ENCODE measurements around the gene PNPLA7. TPM values are rescaled to one million over a fixed set of nuclear protein-coding genes. Genes with fewer than 3 reads are reported as not detected.
A peak's percentile ranks its signal among the peaks of the same experiment; 100 is the strongest.

Gene PNPLA7
- polyA plus RNA-seq, 1 of the 3 experiments (the other 2 are of a cell fraction): 0.99 TPM

DNA sequence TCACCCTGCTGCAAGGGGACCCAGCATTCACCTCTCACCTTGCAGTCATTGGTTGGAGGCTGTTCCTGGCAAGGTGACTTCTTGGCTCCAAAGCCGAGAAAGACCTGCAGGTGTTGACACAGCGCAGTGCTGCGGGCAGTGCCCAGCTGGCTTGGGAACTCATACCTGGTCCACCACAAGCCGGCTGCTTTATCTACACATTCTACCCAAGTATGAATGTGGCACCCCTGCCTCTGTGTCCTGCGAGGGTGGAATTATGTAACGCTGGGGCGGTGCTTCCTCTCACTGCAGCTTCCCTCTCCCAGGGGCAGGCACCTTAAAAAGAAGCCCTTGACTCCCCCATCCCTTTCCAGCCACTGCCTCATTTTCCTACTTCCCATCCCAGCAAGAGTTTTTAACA is 42.6 kb upstream of the PNPLA7 start:
- H3K9ac ChIP-seq: no peak overlapping the region
- H4K20me1 ChIP-seq (ENCODE audit: insufficient read depth): peaks cover 17% of the 10 kb centered on the region
- POLR2A ChIA-PET: no interaction called here
- no peaks in the 10 kb centered on the region for H3K9me2 ChIP-seq
- WGBS (ENCODE audit: low lambda C conversion rate): 95% methylated on average over 7 of the region's 7 CpGs
- H3K79me2 ChIP-seq (ENCODE audit: insufficient read depth): peaks cover 20% of the 10 kb centered on the region
- H3K4me3 ChIP-seq (ENCODE audit: low read depth in 2 of 2, low read length in 1 of 2): no peak overlapping the region
- H3K27me3 ChIP-seq (ENCODE audit: insufficient read depth): no peaks in the 10 kb centered on the region
- peaks cover 9 to 18% of the 10 kb centered on the region in 2 experiments; a peak in 2 of 4 replicates for H3K4me1 ChIP-seq (ENCODE audit: control insufficient read depth in 1 of 2, insufficient read depth in 2 of 2, low read depth in 1 of 2, low read length in 1 of 2)
- H3F3A ChIP-seq (replicated peaks; ENCODE audit: insufficient read depth): peaks cover 3% of the 10 kb centered on the region
- H3K27ac ChIP-seq (ENCODE audit: low read depth in 2 of 2, low read length in 1 of 2): no peak overlapping the region
- TF ChIP-seq MEF2A (IDR thresholded peaks at IDR 0.05; ENCODE audit: borderline replicate concordance, low read depth) (no peak), GABPA (IDR thresholded peaks at IDR 0.05; ENCODE audit: low read depth) (no peak), RFX5 (IDR thresholded peaks at IDR 0.05; ENCODE audit: low read length) (no peak), TAF1 (IDR thresholded peaks at IDR 0.05; ENCODE audit: borderline replicate concordance, low read depth, low read length) (no peak), FOXJ3 (CRISPR knock-in tag; IDR thresholded peaks at IDR 0.05) (no peak)
- TF ChIP-seq, protein P1, sequence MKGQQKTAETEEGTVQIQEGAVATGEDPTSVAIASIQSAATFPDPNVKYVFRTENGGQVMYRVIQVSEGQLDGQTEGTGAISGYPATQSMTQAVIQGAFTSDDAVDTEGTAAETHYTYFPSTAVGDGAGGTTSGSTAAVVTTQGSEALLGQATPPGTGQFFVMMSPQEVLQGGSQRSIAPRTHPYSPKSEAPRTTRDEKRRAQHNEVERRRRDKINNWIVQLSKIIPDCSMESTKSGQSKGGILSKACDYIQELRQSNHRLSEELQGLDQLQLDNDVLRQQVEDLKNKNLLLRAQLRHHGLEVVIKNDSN (IDR thresholded peaks at IDR 0.05; ENCODE audit: borderline replicate concordance, low read depth): no peak
- CTCF ChIA-PET: interaction anchor here (1.3 to 4.2 kb wide), 2 partner anchors 10 to 13 kb away, joined by 4 to 27 read pairs; partner anchors contain the start of gene DPH7
- peaks cover 3 to 8% of the 10 kb centered on the region in 2 experiments for H3K36me3 ChIP-seq (replicated peaks in 1 of 2; ENCODE audit: control insufficient read depth in 1 of 2, insufficient read depth in 2 of 2, low read length in 1 of 2)
- no peaks in the 10 kb centered on the region for H3K9me3 ChIP-seq
- no peak overlapping the region for H2AFZ ChIP-seq (ENCODE audit: low read depth)
- no peak for DNase-seq
- H3K4me2 ChIP-seq: no peak overlapping the region

DNA sequence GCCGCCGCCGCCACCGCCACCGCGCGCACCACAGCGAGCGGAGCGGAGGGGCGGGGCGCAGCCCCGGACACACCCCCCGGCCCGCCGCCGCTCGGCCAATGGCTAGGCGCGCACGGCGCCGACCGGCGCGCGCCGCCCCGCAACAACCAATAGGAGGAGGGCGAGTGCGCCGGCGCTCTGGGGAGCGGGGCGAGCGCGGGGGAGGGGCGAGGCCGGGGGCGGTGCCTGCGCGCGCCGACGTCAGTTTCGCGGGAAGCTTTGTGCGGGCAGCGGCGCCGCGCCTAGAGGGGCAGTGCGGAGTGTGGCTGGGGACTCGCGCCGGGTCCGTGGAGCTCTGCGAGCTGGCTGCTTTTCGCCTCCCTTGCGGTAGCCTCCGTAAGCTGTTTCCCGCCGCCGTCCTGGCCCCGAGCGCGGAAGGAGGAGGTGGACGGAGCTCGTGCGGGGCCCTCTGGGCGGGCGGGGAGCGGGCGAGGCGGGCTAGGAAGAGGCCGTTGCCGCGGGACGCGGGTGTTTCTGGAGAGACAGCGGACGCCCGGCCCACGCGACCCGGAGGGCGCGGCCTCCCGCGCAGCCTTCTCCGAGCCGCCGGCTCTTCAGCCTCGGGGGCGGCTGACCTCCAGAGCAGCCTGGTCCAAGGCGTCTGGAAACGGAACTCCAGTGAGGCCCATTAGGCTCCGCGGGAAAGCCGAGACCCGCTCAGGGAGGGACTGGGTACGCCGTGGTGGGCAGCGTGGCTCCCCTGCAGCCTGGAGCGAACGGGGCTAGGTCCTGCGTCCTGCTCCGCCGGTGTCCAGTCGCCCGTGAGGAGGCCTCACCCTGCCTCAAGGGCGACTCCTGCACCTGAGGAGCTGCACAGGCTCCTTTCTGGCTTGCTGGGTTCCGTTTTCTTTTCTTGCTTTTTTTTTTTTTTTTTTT is 40.5 kb upstream of the PNPLA7 start, which contains the start of gene ZMYND19:
ZMYND19 (minus strand) TSS at position 44 of the 915 bp plus-strand sequence. CDS start 249 bp downstream, outside the sequence.
- H3K4me2 ChIP-seq: peak within 1 kb of the TSS; percentile 96
- H3K4me1 ChIP-seq (ENCODE audit: control insufficient read depth in 1 of 2, insufficient read depth in 2 of 2, low read depth in 1 of 2, low read length in 1 of 2): peaks cover 9 to 18% of the 10 kb centered on the region in 2 experiments; a peak in 2 of 4 replicates
- peak within 1 kb of the TSS; percentile 84; the same call in 1 of the 2 replicates for H2AFZ ChIP-seq (ENCODE audit: low read depth)
- no peaks in the 10 kb centered on the region for H3K27me3 ChIP-seq (ENCODE audit: insufficient read depth)
- H3K9ac ChIP-seq: peak within 1 kb of the TSS; percentile 72
- peaks cover 19% of the 10 kb centered on the region for H4K20me1 ChIP-seq (ENCODE audit: insufficient read depth)
- no peaks in the 10 kb centered on the region for H3K9me3 ChIP-seq
- ChIA-PET CTCF (interaction anchor here (1.4 to 4.2 kb wide), 2 partner anchors 11 to 15 kb away, joined by 3 to 27 read pairs; partner anchors contain the start of genes ARRDC1 and DPH7), POLR2A (interaction anchor here (1.0 kb wide), 1 partner anchor 9 kb away, joined by 8 read pairs; no protein-coding TSS in a partner anchor)
- peaks cover 21% of the 10 kb centered on the region for H3K79me2 ChIP-seq (ENCODE audit: insufficient read depth)
- WGBS (ENCODE audit: low lambda C conversion rate): 6% methylated on average over 16 of the region's 113 CpGs
- peak within 1 kb of the TSS in 1 of 2 experiments; percentile 28; a peak in 1 of 4 replicates for H3K27ac ChIP-seq (ENCODE audit: low read depth in 2 of 2, low read length in 1 of 2)
- DNase-seq: peak; percentile 100
- H3F3A ChIP-seq (replicated peaks; ENCODE audit: insufficient read depth): peaks cover 3% of the 10 kb centered on the region
- peak within 1 kb of the TSS; percentile 79 to 86 for H3K4me3 ChIP-seq (ENCODE audit: low read depth in 2 of 2, low read length in 1 of 2)
- H3K36me3 ChIP-seq (replicated peaks in 1 of 2; ENCODE audit: control insufficient read depth in 1 of 2, insufficient read depth in 2 of 2, low read length in 1 of 2): peaks cover 6 to 28% of the 10 kb centered on the region in 2 experiments
- no peaks in the 10 kb centered on the region for H3K9me2 ChIP-seq
- 0 out of 2 replicates have a peak, but pooled peaks have one; percentile 47 for TF ChIP-seq RFX5 (IDR thresholded peaks at IDR 0.05; ENCODE audit: low read length)
- TF ChIP-seq, protein P2, sequence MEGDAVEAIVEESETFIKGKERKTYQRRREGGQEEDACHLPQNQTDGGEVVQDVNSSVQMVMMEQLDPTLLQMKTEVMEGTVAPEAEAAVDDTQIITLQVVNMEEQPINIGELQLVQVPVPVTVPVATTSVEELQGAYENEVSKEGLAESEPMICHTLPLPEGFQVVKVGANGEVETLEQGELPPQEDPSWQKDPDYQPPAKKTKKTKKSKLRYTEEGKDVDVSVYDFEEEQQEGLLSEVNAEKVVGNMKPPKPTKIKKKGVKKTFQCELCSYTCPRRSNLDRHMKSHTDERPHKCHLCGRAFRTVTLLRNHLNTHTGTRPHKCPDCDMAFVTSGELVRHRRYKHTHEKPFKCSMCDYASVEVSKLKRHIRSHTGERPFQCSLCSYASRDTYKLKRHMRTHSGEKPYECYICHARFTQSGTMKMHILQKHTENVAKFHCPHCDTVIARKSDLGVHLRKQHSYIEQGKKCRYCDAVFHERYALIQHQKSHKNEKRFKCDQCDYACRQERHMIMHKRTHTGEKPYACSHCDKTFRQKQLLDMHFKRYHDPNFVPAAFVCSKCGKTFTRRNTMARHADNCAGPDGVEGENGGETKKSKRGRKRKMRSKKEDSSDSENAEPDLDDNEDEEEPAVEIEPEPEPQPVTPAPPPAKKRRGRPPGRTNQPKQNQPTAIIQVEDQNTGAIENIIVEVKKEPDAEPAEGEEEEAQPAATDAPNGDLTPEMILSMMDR (IDR thresholded peaks at IDR 0.05): no peak
- TF ChIP-seq SIN3A (IDR thresholded peaks at IDR 0.05; ENCODE audit: borderline replicate concordance, low read depth, low read length): peak; percentile 72; the same call in 1 of the 2 replicates
- peak; percentile 66 for TF ChIP-seq NRF1 (IDR thresholded peaks at IDR 0.05; ENCODE audit: low read depth, low read length)
- TF ChIP-seq MEF2A (IDR thresholded peaks at IDR 0.05; ENCODE audit: borderline replicate concordance, low read depth): no peak
- TF ChIP-seq CHD2 (IDR thresholded peaks at IDR 0.05; ENCODE audit: low read length, partially characterized antibody): peak; percentile 43
- TF ChIP-seq POLR2AphosphoS5 (IDR thresholded peaks at IDR 0.05; ENCODE audit: low read depth, low read length): 0 out of 2 replicates have a peak, but pooled peaks have one; percentile 40
- no peak for TF ChIP-seq FOSL2 (IDR thresholded peaks at IDR 0.05; ENCODE audit: borderline replicate concordance, low read depth)
- TF ChIP-seq, protein P3, sequence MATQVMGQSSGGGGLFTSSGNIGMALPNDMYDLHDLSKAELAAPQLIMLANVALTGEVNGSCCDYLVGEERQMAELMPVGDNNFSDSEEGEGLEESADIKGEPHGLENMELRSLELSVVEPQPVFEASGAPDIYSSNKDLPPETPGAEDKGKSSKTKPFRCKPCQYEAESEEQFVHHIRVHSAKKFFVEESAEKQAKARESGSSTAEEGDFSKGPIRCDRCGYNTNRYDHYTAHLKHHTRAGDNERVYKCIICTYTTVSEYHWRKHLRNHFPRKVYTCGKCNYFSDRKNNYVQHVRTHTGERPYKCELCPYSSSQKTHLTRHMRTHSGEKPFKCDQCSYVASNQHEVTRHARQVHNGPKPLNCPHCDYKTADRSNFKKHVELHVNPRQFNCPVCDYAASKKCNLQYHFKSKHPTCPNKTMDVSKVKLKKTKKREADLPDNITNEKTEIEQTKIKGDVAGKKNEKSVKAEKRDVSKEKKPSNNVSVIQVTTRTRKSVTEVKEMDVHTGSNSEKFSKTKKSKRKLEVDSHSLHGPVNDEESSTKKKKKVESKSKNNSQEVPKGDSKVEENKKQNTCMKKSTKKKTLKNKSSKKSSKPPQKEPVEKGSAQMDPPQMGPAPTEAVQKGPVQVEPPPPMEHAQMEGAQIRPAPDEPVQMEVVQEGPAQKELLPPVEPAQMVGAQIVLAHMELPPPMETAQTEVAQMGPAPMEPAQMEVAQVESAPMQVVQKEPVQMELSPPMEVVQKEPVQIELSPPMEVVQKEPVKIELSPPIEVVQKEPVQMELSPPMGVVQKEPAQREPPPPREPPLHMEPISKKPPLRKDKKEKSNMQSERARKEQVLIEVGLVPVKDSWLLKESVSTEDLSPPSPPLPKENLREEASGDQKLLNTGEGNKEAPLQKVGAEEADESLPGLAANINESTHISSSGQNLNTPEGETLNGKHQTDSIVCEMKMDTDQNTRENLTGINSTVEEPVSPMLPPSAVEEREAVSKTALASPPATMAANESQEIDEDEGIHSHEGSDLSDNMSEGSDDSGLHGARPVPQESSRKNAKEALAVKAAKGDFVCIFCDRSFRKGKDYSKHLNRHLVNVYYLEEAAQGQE (IDR thresholded peaks at IDR 0.05; ENCODE audit: low read depth, low read length): no peak
- peak; percentile 80 for TF ChIP-seq MXI1 (IDR thresholded peaks at IDR 0.05; ENCODE audit: low read depth, low read length)
- peak; percentile 62; the same call in 1 of the 2 replicates for TF ChIP-seq TAF1 (IDR thresholded peaks at IDR 0.05; ENCODE audit: borderline replicate concordance, low read depth, low read length)
- TF ChIP-seq FOXJ3 (CRISPR knock-in tag; IDR thresholded peaks at IDR 0.05): no peak
- TF ChIP-seq, protein P4, sequence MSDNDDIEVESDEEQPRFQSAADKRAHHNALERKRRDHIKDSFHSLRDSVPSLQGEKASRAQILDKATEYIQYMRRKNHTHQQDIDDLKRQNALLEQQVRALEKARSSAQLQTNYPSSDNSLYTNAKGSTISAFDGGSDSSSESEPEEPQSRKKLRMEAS (IDR thresholded peaks at IDR 0.05; ENCODE audit: low read depth): peak; percentile 48; the same call in 1 of the 2 replicates

Measured in SK-N-SH (cell line).